GM12878 (cell line): Measurements from ENCODE around the gene CLINT1. TPM values are rescaled to one million over a fixed set of nuclear protein-coding genes. Genes with fewer than 3 reads are reported as not detected.

ENCODE experiments used
- ATAC-seq: fragments of 200-7000 bp; cut with Tn5 transposase; 3 replicates; pipeline ENCODE4 v1.9.1; 2020; ENCODE audit warnings: mild to moderate bottlenecking, moderate library complexity
- BruUV-seq: library from RNA; stranded (reverse); fragments of 400-500 nt; replicated peaks from 2 replicates; lab custom pipeline; 2021; lab: Mats Ljungman, UMichigan
- CTCF ChIA-PET: fragments of 300-600 bp; sonication (Branson Sonifier 250); formaldehyde crosslinking; extraction: SDS; loops from one replicate; lab custom pipeline; 2021; ENCODE audit warnings: inconsistent platforms; lab: Yijun Ruan, JAX
- POLR2A ChIA-PET: fragments of 350-600 bp; formaldehyde crosslinking; extraction: SDS; loops from one replicate; lab custom pipeline; 2021; ENCODE audit warnings: inconsistent platforms; lab: Charles Lee
- RAD21 ChIA-PET: fragments of 300-600 bp; sonication (Branson Sonifier 250); formaldehyde crosslinking; loops from one replicate; lab custom pipeline; 2023; ENCODE audit warnings: antibody characterized with exemption; ENCODE audit not compliant: unreplicated experiment; lab: Charles Lee
- SMC1A ChIA-PET: fragments of 300-600 bp; sonication (Branson Sonifier 250); formaldehyde crosslinking; loops from one replicate; lab custom pipeline; 2023; ENCODE audit not compliant: unreplicated experiment, uncharacterized antibody; lab: Charles Lee
- DNase-seq: peaks from one replicate; pipeline ENCODE4 v3.0.0-alpha.2; 2011; ENCODE audit warnings: low read depth, low spot score
- FAIRE-seq: peaks from 3 replicates; lab custom pipeline; 2011; peaks lifted over from hg19 to GRCh38; lab: Jason Lieb, UNC
- H2AFZ ChIP-seq: 2 replicates; pipeline ENCODE4 v1.6.0; 2011; ENCODE audit warnings: low read depth, low read length, control low read depth; ENCODE audit not compliant: control insufficient read depth
- H3K27ac ChIP-seq: 2 replicates; pipeline ENCODE4 v1.5.1; 2011; ENCODE audit warnings: control low read depth; ENCODE audit not compliant: control insufficient read depth, insufficient read depth
- H3K27me3 ChIP-seq, 2 experiments: replicated peaks in 1 of 2; 2 replicates each; pipeline versions ENCODE4 v1.6.0 to v1.6.1; 2011; ENCODE audit warnings: low read length in 1 of 2; ENCODE audit not compliant: control insufficient read depth in 2 of 2, insufficient read depth in 2 of 2
- H3K36me3 ChIP-seq, 2 experiments: 2 replicates each; pipeline ENCODE4 v1.5.1; 2011; ENCODE audit warnings: low read length in 1 of 2; ENCODE audit not compliant: control insufficient read depth in 2 of 2, insufficient read depth in 2 of 2
- H3K4me1 ChIP-seq: 2 replicates; pipeline ENCODE4 v1.6.1; 2011; ENCODE audit warnings: mild to moderate bottlenecking, low read length, moderate library complexity, mixed read lengths; ENCODE audit not compliant: control insufficient read depth, insufficient read depth
- H3K4me2 ChIP-seq: 2 replicates; pipeline ENCODE4 v1.6.0; 2011; ENCODE audit warnings: control low read depth; ENCODE audit not compliant: control insufficient read depth, insufficient read depth
- H3K4me3 ChIP-seq: fragments of 200-600 bp; sonication (generic); 2 replicates; pipeline ENCODE4 v1.5.1; 2016
- H3K79me2 ChIP-seq: 2 replicates; pipeline ENCODE4 v1.6.0; 2011; ENCODE audit warnings: low read length; ENCODE audit not compliant: control insufficient read depth, insufficient read depth
- H3K9ac ChIP-seq: 2 replicates; pipeline ENCODE4 v1.8.0; 2011; ENCODE audit warnings: low read length, control low read depth, mixed read lengths; ENCODE audit not compliant: control insufficient read depth, insufficient read depth
- H3K9me3 ChIP-seq: replicated peaks from 3 replicates; pipeline ENCODE4 v1.5.1; 2011; ENCODE audit warnings: mild to moderate bottlenecking, low read length; ENCODE audit not compliant: control insufficient read depth, insufficient read depth
- H4K20me1 ChIP-seq: 2 replicates; pipeline ENCODE4 v1.6.0; 2011; ENCODE audit not compliant: control insufficient read depth, insufficient read depth
- HCFC1 ChIP-seq: fragments of 150-350 bp; IDR thresholded peaks from 2 replicates; pipeline ENCODE4 v1.6.1; 2014; ENCODE audit warnings: low read length
- IRF4 ChIP-seq: IDR thresholded peaks from 2 replicates; pipeline ENCODE4 v1.6.1; 2011; ENCODE audit warnings: low read depth, low read length
- MEF2A ChIP-seq: IDR thresholded peaks from 2 replicates; pipeline ENCODE4 v1.6.1; 2011; ENCODE audit warnings: low read depth, mild to moderate bottlenecking, low read length, moderate library complexity; ENCODE audit not compliant: insufficient read depth
- NFYB ChIP-seq: IDR thresholded peaks from 2 replicates; pipeline ENCODE4 v1.6.1; 2011; ENCODE audit warnings: low read depth, mild to moderate bottlenecking, low read length, improper control_type of control experiment, moderate library complexity; ENCODE audit not compliant: insufficient read depth
- NR2C1 ChIP-seq: fragments of 450-650 bp; IDR thresholded peaks from 2 replicates; pipeline ENCODE4 v1.6.1; 2017; ENCODE audit warnings: antibody characterized with exemption, mild to moderate bottlenecking, moderate library complexity
- NR2F1 ChIP-seq: fragments of 450-650 bp; conservative IDR thresholded peaks from 2 replicates; pipeline ENCODE4 v1.6.1; 2017; ENCODE audit warnings: mild to moderate bottlenecking
- WGBS: methylation state at CpG from one replicate; pipeline ENCODE4 v1.1.6; 2016; ENCODE audit warnings: low lambda C conversion rate; ENCODE audit not compliant: insufficient replicate concordance, insufficient coverage; ENCODE audit errors: missing lambda C conversion rate; 5-methylcytosine and 5-hydroxymethylcytosine counted together
- in situ Hi-C: fragments of 300-500 bp; cut with MboI; formaldehyde crosslinking; loops from 9 replicates; pipeline ENCODE4 v1.14.3; 2018; ENCODE audit warnings: mixed read lengths
- intact Hi-C: fragments of 100-400 bp; cut with micrococcal nuclease; formaldehyde crosslinking; loops from one replicate; pipeline ENCODE4 v1.14.2; 2022; ENCODE audit not compliant: unreplicated experiment
- polyA plus RNA-seq, 11 experiments: library from polyadenylated mRNA; depleted of rRNA in 4 of 11; unstranded in 6 of 11; stranded (reverse) in 5 of 11; fragments of >200 nt; fragmentation: Nextera tagmentation in 4 of 11; fragmentation: Illumina TruSeq in 1 of 11; extraction: Ambion mirVana in 4 of 11; extraction: Trizol in 1 of 11; gene quantifications; 1 replicate in 1 of 11; 2 replicates in 10 of 11; pipeline versions ENCODE4 v1.2.1 to v1.2.3, GENCODE V29; 2011 to 2016; ENCODE audit warnings: inconsistent platforms in 2 of 11, missing spikeins in 2 of 11, low read depth in 1 of 11
- total RNA-seq, 4 experiments: library from RNA; depleted of rRNA in 3 of 4; stranded (reverse); fragments of >200 nt in 3 of 4; fragmentation: Illumina TruSeq in 1 of 4; extraction: Trizol in 1 of 4; gene quantifications; 2 replicates each; pipeline versions ENCODE4 v1.2.1 to v1.2.3, GENCODE V29; 2013 to 2021
- TF ChIP-seq, protein P1 (sequence below): fragments of 450-650 bp; IDR thresholded peaks from 2 replicates; pipeline ENCODE4 v1.6.1; 2017; ENCODE audit warnings: low read depth, mild to moderate bottlenecking, moderate library complexity
- TF ChIP-seq, protein P2 (sequence below): fragments of 450-650 bp; formaldehyde crosslinking; IDR thresholded peaks from 2 replicates; pipeline ENCODE4 v1.4.0; 2020; ENCODE audit warnings: mild to moderate bottlenecking, moderate library complexity
- TF ChIP-seq, protein P3 (sequence below): IDR thresholded peaks from 2 replicates; pipeline ENCODE4 v1.6.1; 2011; ENCODE audit warnings: low read depth, mild to moderate bottlenecking, low read length, moderate library complexity, borderline replicate concordance; ENCODE audit errors: extremely low read depth

CLINT1 gene
- total and polyA plus RNA-seq, 10 of the 15 experiments (the other 5 are each of a cell fraction or from before 2014, with no cell fraction given) = 30.0 to 136 (median 105) TPM

DNA sequence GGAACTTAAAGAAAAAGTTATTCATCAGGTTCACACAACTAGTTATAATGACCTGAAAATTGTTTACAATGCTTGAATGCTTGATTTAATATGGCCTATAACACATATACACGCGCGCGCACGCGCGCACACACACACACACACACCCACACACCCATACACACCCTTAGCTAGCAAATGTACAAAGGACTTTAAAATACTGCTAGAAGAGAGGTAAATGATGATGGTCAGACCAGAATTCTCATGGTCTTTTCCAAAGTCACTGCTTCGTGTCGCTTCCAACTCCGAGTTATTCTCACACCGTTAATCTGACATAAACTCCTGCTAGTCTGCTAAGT, 109.5 kb downstream of the CLINT1 start:
- Histone ChIP-seq H3K27me3 (no peaks in the 10 kb centered on the region), H3K4me2 (no peak overlapping the region), H3K4me1 (peaks cover 7% of the 10 kb centered on the region; the same call in 1 of the 2 replicates), H4K20me1 (no peaks in the 10 kb centered on the region), H3K9ac (no peak overlapping the region), H3K36me3 (peaks cover 0 to 3% of the 10 kb centered on the region in 2 experiments; a peak in 1 of 4 replicates), H3K79me2 (no peaks in the 10 kb centered on the region; the same call in 1 of the 2 replicates), H3K27ac (no peak overlapping the region), H3K4me3 (no peak overlapping the region), H2AFZ (no peak overlapping the region), H3K9me3 (no peaks in the 10 kb centered on the region)
- no peak for DNase-seq
- no peak for ATAC-seq
- TF ChIP-seq HCFC1 = no peak
- no peak for TF ChIP-seq NR2C1
- POLR2A ChIA-PET = no interaction called here
- in situ Hi-C loops = no loop called here
- intact Hi-C loops = loop anchor here (10.0 kb wide), 2 partner anchors 495 to 605 kb away; partner anchors contain the start of gene MED7
- 81% methylated on average over 11 of the region's 11 CpGs for WGBS
- FAIRE-seq = no peak
- CTCF ChIA-PET = interaction anchor here (0.8 to 3.3 kb wide), 2 partner anchors 11 to 80 kb away, joined by 3 to 19 read pairs; no protein-coding TSS in a partner anchor
- RAD21 ChIA-PET = interaction anchor here (0.7 kb wide), 1 partner anchor 12 kb away, joined by 3 read pairs; no protein-coding TSS in a partner anchor
- no TSS peak for BruUV-seq
- SMC1A ChIA-PET = interaction anchor here (0.6 kb wide), 1 partner anchor 1250 kb away, joined by 3 read pairs; no protein-coding TSS in a partner anchor

DNA sequence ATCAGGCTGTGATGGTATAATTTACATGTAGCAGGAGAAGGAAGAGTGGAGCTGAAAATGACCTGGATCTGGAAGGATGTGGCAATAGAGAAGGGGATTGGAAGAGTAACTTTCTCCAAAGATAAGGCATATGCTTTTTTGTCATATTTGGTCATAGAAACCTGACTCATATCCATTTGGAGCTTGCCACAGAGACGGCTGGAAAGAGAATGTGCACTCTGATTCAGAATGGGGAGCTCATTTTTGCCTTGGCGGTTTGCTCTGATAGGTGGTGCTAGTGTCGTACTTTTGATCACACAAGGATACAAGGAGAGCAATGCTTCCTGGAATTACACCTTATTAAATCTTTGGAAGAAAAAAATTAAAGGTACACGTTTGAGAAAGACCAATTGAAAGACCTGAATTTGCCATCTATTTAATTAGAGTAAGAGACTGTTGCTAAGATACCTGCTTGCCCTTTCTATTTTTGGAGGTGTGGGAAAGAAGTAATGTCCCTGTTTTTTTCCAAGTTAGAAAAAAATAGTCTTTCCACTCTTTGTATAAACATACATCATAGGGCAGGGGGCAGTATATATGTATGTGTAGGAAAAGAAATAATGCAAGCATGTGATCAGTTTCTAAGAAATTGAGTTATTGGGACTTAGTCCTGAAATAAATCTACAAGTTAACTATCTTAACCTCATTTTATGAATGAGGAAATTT, 110.0 kb downstream of the CLINT1 start:
- intact Hi-C loops (loop anchor here (10.0 kb wide), 2 partner anchors 494 to 604 kb away; partner anchors contain the start of gene MED7), in situ Hi-C loops (no loop called here)
- H3K27me3 ChIP-seq = no peaks in the 10 kb centered on the region
- peaks cover 7% of the 10 kb centered on the region; the same call in 1 of the 2 replicates for H3K4me1 ChIP-seq
- CTCF ChIA-PET = interaction anchor here (0.6 to 3.3 kb wide), 4 partner anchors 10 to 1383 kb away, joined by 3 to 19 read pairs (median 10); no protein-coding TSS in a partner anchor
- no peak overlapping the region for H3K9ac ChIP-seq
- H3K36me3 ChIP-seq = peaks cover 0 to under 1% of the 10 kb centered on the region in 2 experiments; a peak in 1 of 4 replicates
- SMC1A ChIA-PET = interaction anchor here (0.6 to 2.0 kb wide), 2 partner anchors 423 to 1250 kb away, joined by 3 to 6 read pairs; no protein-coding TSS in a partner anchor
- no peaks in the 10 kb centered on the region; the same call in 1 of the 2 replicates for H3K79me2 ChIP-seq
- no TSS peak for BruUV-seq
- no peak overlapping the region for H3K4me3 ChIP-seq
- ATAC-seq = no peak
- DNase-seq = no peak
- POLR2A ChIA-PET = no interaction called here
- no peak for FAIRE-seq
- H3K9me3 ChIP-seq = no peaks in the 10 kb centered on the region
- no peaks in the 10 kb centered on the region for H4K20me1 ChIP-seq
- H3K27ac ChIP-seq = no peak overlapping the region
- H2AFZ ChIP-seq = no peak overlapping the region
- 95% methylated on average over 4 of the region's 4 CpGs for WGBS
- RAD21 ChIA-PET = no interaction called here
- H3K4me2 ChIP-seq = no peak overlapping the region
- TF ChIP-seq IRF4 = no peak
- TF ChIP-seq, protein P1, sequence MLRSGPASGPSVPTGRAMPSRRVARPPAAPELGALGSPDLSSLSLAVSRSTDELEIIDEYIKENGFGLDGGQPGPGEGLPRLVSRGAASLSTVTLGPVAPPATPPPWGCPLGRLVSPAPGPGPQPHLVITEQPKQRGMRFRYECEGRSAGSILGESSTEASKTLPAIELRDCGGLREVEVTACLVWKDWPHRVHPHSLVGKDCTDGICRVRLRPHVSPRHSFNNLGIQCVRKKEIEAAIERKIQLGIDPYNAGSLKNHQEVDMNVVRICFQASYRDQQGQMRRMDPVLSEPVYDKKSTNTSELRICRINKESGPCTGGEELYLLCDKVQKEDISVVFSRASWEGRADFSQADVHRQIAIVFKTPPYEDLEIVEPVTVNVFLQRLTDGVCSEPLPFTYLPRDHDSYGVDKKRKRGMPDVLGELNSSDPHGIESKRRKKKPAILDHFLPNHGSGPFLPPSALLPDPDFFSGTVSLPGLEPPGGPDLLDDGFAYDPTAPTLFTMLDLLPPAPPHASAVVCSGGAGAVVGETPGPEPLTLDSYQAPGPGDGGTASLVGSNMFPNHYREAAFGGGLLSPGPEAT = no peak
- TF ChIP-seq NFYB = no peak
- TF ChIP-seq, protein P2, sequence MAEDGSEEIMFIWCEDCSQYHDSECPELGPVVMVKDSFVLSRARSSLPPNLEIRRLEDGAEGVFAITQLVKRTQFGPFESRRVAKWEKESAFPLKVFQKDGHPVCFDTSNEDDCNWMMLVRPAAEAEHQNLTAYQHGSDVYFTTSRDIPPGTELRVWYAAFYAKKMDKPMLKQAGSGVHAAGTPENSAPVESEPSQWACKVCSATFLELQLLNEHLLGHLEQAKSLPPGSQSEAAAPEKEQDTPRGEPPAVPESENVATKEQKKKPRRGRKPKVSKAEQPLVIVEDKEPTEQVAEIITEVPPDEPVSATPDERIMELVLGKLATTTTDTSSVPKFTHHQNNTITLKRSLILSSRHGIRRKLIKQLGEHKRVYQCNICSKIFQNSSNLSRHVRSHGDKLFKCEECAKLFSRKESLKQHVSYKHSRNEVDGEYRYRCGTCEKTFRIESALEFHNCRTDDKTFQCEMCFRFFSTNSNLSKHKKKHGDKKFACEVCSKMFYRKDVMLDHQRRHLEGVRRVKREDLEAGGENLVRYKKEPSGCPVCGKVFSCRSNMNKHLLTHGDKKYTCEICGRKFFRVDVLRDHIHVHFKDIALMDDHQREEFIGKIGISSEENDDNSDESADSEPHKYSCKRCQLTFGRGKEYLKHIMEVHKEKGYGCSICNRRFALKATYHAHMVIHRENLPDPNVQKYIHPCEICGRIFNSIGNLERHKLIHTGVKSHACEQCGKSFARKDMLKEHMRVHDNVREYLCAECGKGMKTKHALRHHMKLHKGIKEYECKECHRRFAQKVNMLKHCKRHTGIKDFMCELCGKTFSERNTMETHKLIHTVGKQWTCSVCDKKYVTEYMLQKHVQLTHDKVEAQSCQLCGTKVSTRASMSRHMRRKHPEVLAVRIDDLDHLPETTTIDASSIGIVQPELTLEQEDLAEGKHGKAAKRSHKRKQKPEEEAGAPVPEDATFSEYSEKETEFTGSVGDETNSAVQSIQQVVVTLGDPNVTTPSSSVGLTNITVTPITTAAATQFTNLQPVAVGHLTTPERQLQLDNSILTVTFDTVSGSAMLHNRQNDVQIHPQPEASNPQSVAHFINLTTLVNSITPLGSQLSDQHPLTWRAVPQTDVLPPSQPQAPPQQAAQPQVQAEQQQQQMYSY (CRISPR knock-in tag) = no peak
- no peak for TF ChIP-seq NR2F1
- TF ChIP-seq, protein P3, sequence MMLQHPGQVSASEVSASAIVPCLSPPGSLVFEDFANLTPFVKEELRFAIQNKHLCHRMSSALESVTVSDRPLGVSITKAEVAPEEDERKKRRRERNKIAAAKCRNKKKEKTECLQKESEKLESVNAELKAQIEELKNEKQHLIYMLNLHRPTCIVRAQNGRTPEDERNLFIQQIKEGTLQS = no peak
- TF ChIP-seq MEF2A = no peak
